Measurements from ENCODE around the gene CDHR2. TPM values are rescaled to one million over a fixed set of nuclear protein-coding genes. Genes with fewer than 3 reads are reported as not detected.

The CDHR2 gene
- total RNA-seq, 2 experiments from 2014 or later: 1.3 to 2.4 TPM

- peaks cover 33% of the 10 kb centered on the region for H3K36me3 Mint-ChIP-seq (ENCODE audit: low read depth)
- CTCF ChIA-PET: interaction anchor here (0.6 to 2.1 kb wide), 10 partner anchors 9 to 91 kb away, joined by 3 to 8 read pairs (median 3); partner anchors contain the start of gene FAF2
- peak overlapping the region; percentile 94 for H3K4me3 Mint-ChIP-seq
- no peaks in the 10 kb centered on the region for H3K9me3 Mint-ChIP-seq
- peaks cover 71% of the 10 kb centered on the region for H3K4me1 Mint-ChIP-seq
- no peaks in the 10 kb centered on the region for H3K27me3 Mint-ChIP-seq
- DNase-seq: peak; percentile 99
- H3K27ac Mint-ChIP-seq: peak overlapping the region; percentile 100
- POLR2A ChIA-PET: interaction anchor here (0.8 to 1.3 kb wide), 2 partner anchors 90 to 1020 kb away, joined by 4 read pairs; no protein-coding TSS in a partner anchor
These were observed 11.4 kb upstream of the CDHR2 start for GRCh38 chr5:176537554-176538229.

- ChIA-PET CTCF (interaction anchor here (0.6 to 2.9 kb wide), 10 partner anchors 9 to 122 kb away, joined by 3 to 8 read pairs (median 4); partner anchors contain the start of genes CLTB and FAF2), POLR2A (interaction anchor here (0.8 to 1.3 kb wide), 2 partner anchors 91 to 1021 kb away, joined by 4 read pairs; no protein-coding TSS in a partner anchor)
- Mint-ChIP-seq H3K9me3 (no peaks in the 10 kb centered on the region), H3K36me3 (ENCODE audit: low read depth) (peaks cover 28% of the 10 kb centered on the region), H3K4me3 (peak overlapping the region; percentile 94), H3K27me3 (no peaks in the 10 kb centered on the region), H3K27ac (peak overlapping the region; percentile 100), H3K4me1 (peaks cover 64% of the 10 kb centered on the region)
- DNase-seq: no peak
These were observed 10.7 kb upstream of the CDHR2 start for GRCh38 chr5:176538230-176538988.

- no peaks in the 10 kb centered on the region for H3K27me3 Mint-ChIP-seq
- H3K4me1 Mint-ChIP-seq: peaks cover 62% of the 10 kb centered on the region
- no peak overlapping the region for H3K4me3 Mint-ChIP-seq
- CTCF ChIA-PET: interaction anchor here (0.6 to 2.9 kb wide), 7 partner anchors 8 to 176 kb away, joined by 3 to 7 read pairs (median 4); partner anchors contain the start of genes CLTB and FAF2
- peaks cover 24% of the 10 kb centered on the region for H3K36me3 Mint-ChIP-seq (ENCODE audit: low read depth)
- H3K9me3 Mint-ChIP-seq: no peaks in the 10 kb centered on the region
- no peak for DNase-seq
- POLR2A ChIA-PET: no interaction called here
- H3K27ac Mint-ChIP-seq: peak overlapping the region; percentile 70
These were observed 10.2 kb upstream of the CDHR2 start for GRCh38 chr5:176538989-176539384.

- DNase-seq: no peak
- Mint-ChIP-seq H3K27me3 (no peaks in the 10 kb centered on the region), H3K27ac (peak overlapping the region; percentile 93), H3K9me3 (no peaks in the 10 kb centered on the region), H3K4me1 (peaks cover 62% of the 10 kb centered on the region), H3K4me3 (peak overlapping the region; percentile 89), H3K36me3 (ENCODE audit: low read depth) (peaks cover 16% of the 10 kb centered on the region)
- POLR2A ChIA-PET: no interaction called here
- CTCF ChIA-PET: interaction anchor here (1.1 to 2.9 kb wide), 4 partner anchors 33 to 178 kb away, joined by 3 to 7 read pairs (median 4); partner anchors contain the start of genes CLTB and FAF2
These were observed 8.7 kb upstream of the CDHR2 start for GRCh38 chr5:176540476-176540899.

- Mint-ChIP-seq H3K4me3 (peak overlapping the region; percentile 89), H3K4me1 (peaks cover 62% of the 10 kb centered on the region), H3K27me3 (no peaks in the 10 kb centered on the region), H3K36me3 (ENCODE audit: low read depth) (peaks cover 12% of the 10 kb centered on the region), H3K27ac (peak overlapping the region; percentile 93), H3K9me3 (no peaks in the 10 kb centered on the region)
- POLR2A ChIA-PET: interaction anchor here (0.6 kb wide), 1 partner anchor 895 kb away, joined by 3 read pairs; no protein-coding TSS in a partner anchor
- CTCF ChIA-PET: interaction anchor here (2.1 to 2.9 kb wide), 2 partner anchors 125 to 178 kb away, joined by 4 to 7 read pairs; partner anchors contain the start of gene CLTB
- DNase-seq: no peak
These were observed 8.2 kb upstream of the CDHR2 start for GRCh38 chr5:176540956-176541337.

GRCh38 chr5:176541338-176542134 is 7.6 kb upstream of the CDHR2 start:
- Mint-ChIP-seq H3K27ac (peak overlapping the region; percentile 93), H3K4me1 (peaks cover 65% of the 10 kb centered on the region), H3K9me3 (no peaks in the 10 kb centered on the region), H3K36me3 (ENCODE audit: low read depth) (peaks cover 10% of the 10 kb centered on the region), H3K4me3 (peak overlapping the region; percentile 89), H3K27me3 (no peaks in the 10 kb centered on the region)
- peak; percentile 82 for DNase-seq
- CTCF ChIA-PET: interaction anchor here (0.5 to 2.9 kb wide), 6 partner anchors 13 to 179 kb away, joined by 3 to 7 read pairs (median 4); partner anchors contain the start of gene CLTB
- POLR2A ChIA-PET: interaction anchor here (0.6 kb wide), 1 partner anchor 894 kb away, joined by 3 read pairs; no protein-coding TSS in a partner anchor

- no peaks in the 10 kb centered on the region for H3K9me3 Mint-ChIP-seq
- CTCF ChIA-PET: interaction anchor here (1.3 to 3.8 kb wide), 7 partner anchors 10 to 180 kb away, joined by 3 to 17 read pairs (median 6); partner anchors contain the start of genes FAF2 and KIAA1191
- H3K4me1 Mint-ChIP-seq: peaks cover 65% of the 10 kb centered on the region
- H3K36me3 Mint-ChIP-seq (ENCODE audit: low read depth): peaks cover 10% of the 10 kb centered on the region
- H3K27ac Mint-ChIP-seq: peak overlapping the region; percentile 93
- POLR2A ChIA-PET: no interaction called here
- peak; percentile 71 for DNase-seq
- no peaks in the 10 kb centered on the region for H3K27me3 Mint-ChIP-seq
- H3K4me3 Mint-ChIP-seq: peak overlapping the region; percentile 89
These were observed 7.0 kb upstream of the CDHR2 start for GRCh38 chr5:176542135-176542595.

- Mint-ChIP-seq H3K4me3 (peak overlapping the region; percentile 95), H3K9me3 (no peaks in the 10 kb centered on the region), H3K27ac (peak overlapping the region; percentile 93), H3K36me3 (ENCODE audit: low read depth) (peaks cover 10% of the 10 kb centered on the region), H3K4me1 (peaks cover 69% of the 10 kb centered on the region), H3K27me3 (no peaks in the 10 kb centered on the region)
- DNase-seq: peak; percentile 29
- CTCF ChIA-PET: interaction anchor here (0.9 to 3.8 kb wide), 13 partner anchors 9 to 181 kb away, joined by 3 to 17 read pairs (median 6); partner anchors contain the start of genes FAF2 and KIAA1191
- POLR2A ChIA-PET: interaction anchor here (1.3 kb wide), 1 partner anchor 181 kb away, joined by 4 read pairs; no protein-coding TSS in a partner anchor
These were observed 6.3 kb upstream of the CDHR2 start for GRCh38 chr5:176542596-176543427.

- H3K36me3 Mint-ChIP-seq (ENCODE audit: low read depth): peaks cover 10% of the 10 kb centered on the region
- H3K27me3 Mint-ChIP-seq: no peaks in the 10 kb centered on the region
- peak overlapping the region; percentile 95 for H3K4me3 Mint-ChIP-seq
- peak overlapping the region; percentile 96 for H3K27ac Mint-ChIP-seq
- DNase-seq: peak; percentile 78
- ChIA-PET POLR2A (interaction anchor here (1.3 kb wide), 1 partner anchor 182 kb away, joined by 4 read pairs; no protein-coding TSS in a partner anchor), CTCF (interaction anchor here (0.6 to 3.8 kb wide), 12 partner anchors 9 to 941 kb away, joined by 3 to 17 read pairs (median 5); partner anchors contain the start of genes FAF2 and KIAA1191)
- H3K4me1 Mint-ChIP-seq: peaks cover 62% of the 10 kb centered on the region
- H3K9me3 Mint-ChIP-seq: no peaks in the 10 kb centered on the region
These were observed 5.5 kb upstream of the CDHR2 start for GRCh38 chr5:176543428-176544182.

- POLR2A ChIA-PET: no interaction called here
- Mint-ChIP-seq H3K27ac (no peak overlapping the region), H3K4me1 (peaks cover 46% of the 10 kb centered on the region), H3K27me3 (no peaks in the 10 kb centered on the region), H3K9me3 (no peaks in the 10 kb centered on the region), H3K4me3 (no peak overlapping the region), H3K36me3 (ENCODE audit: low read depth) (peaks cover 10% of the 10 kb centered on the region)
- CTCF ChIA-PET: interaction anchor here (3.8 kb wide), 1 partner anchor 97 kb away, joined by 17 read pairs; the partner anchor contains the start of gene FAF2
- no peak for DNase-seq
These were observed 3.8 kb upstream of the CDHR2 start for GRCh38 chr5:176545388-176545736.

Data from activated CD4-positive, alpha-beta T cell treated with anti-CD3 and anti-CD28 coated beads, Interleukin-2, amount 10 ng/mL, durations not matched to agents 7 days and 5 days (primary cell).